ENCODE results near the gene ZBTB40. TPM values are rescaled to one million over a fixed set of nuclear protein-coding genes. Genes with fewer than 3 reads are reported as not detected.

Gene ZBTB40
- total and polyA plus RNA-seq, 8 donors, result 2.1 to 39.3 (median 14.0) TPM

DNA sequence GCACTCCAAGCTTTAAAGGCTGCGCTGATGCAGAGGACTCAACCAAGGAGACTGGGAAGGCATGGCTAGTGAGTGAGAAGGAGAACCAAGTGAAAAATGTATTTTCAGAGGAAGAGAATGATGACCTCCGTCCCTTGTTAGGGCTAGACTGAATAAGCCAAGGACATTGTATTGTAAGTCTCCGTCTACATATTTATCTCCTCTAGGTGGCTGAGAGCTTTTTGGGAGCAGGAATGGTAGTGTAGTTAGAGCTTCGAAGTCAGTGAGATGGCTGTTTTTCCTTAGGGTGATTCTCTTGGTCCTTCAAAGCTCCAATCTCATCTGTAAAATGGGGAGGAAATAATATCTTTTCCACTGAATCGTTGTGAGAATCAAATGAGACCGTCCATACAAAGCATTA lies 37.6 kb downstream of the ZBTB40 start:
- whole genome bisulfite sequencing, 5 donors, result 90 to 96% (median 95%) methylated on average over 6 of the region's 6 CpGs
- Histone ChIP-seq H3K36me3 (peaks cover 6 to 48% (median 44%) of the 10 kb centered on the region in 4 donors), H3K4me1 (peaks cover 4 to 25% (median 9%) of the 10 kb centered on the region in 4 donors), H3K9me3 (peaks cover 0 to 7% (median 2%) of the 10 kb centered on the region in 4 donors), H3K4me3 (no peak overlapping the region), H3K27me3 (no peaks in the 10 kb centered on the region), H3K27ac (no peak overlapping the region)
- intact Hi-C loops (cut with DNase I; ENCODE audit: low total_unique reads), result no loop called here
- DNase-seq, result no peak
- TF ChIP-seq POLR2A (IDR thresholded peaks at IDR 0.05) (no peak), POLR2AphosphoS5 (IDR thresholded peaks at IDR 0.05) (no peak), EP300 (IDR thresholded peaks at IDR 0.05) (no peak)
- TF ChIP-seq, protein P1, sequence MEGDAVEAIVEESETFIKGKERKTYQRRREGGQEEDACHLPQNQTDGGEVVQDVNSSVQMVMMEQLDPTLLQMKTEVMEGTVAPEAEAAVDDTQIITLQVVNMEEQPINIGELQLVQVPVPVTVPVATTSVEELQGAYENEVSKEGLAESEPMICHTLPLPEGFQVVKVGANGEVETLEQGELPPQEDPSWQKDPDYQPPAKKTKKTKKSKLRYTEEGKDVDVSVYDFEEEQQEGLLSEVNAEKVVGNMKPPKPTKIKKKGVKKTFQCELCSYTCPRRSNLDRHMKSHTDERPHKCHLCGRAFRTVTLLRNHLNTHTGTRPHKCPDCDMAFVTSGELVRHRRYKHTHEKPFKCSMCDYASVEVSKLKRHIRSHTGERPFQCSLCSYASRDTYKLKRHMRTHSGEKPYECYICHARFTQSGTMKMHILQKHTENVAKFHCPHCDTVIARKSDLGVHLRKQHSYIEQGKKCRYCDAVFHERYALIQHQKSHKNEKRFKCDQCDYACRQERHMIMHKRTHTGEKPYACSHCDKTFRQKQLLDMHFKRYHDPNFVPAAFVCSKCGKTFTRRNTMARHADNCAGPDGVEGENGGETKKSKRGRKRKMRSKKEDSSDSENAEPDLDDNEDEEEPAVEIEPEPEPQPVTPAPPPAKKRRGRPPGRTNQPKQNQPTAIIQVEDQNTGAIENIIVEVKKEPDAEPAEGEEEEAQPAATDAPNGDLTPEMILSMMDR (IDR thresholded peaks at IDR 0.05), result no peak

DNA sequence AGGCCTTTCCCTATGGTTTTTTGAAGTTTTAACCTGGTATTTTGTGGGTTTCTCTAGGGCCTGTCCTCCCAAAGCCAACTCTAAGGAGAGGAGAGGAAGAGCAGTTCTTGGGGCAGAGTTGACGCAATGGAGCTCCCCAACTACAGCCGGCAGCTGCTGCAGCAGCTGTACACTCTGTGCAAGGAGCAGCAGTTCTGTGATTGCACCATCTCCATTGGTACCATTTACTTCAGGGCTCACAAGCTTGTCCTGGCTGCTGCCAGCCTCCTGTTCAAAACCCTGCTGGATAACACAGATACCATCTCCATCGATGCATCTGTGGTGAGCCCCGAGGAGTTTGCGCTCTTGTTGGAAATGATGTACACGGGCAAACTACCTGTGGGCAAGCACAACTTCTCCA lies 38.2 kb downstream of the ZBTB40 start:
- Histone ChIP-seq H3K4me3 (no peak overlapping the region), H3K36me3 (peaks cover 6 to 53% (median 44%) of the 10 kb centered on the region in 4 donors), H3K9me3 (peaks cover 0 to 2% (median 0%) of the 10 kb centered on the region in 4 donors), H3K27ac (no peak overlapping the region), H3K27me3 (no peaks in the 10 kb centered on the region), H3K4me1 (peaks cover 4 to 25% (median 9%) of the 10 kb centered on the region in 4 donors)
- intact Hi-C loops (cut with DNase I; ENCODE audit: low total_unique reads), result no loop called here
- whole genome bisulfite sequencing, 5 donors, result 82 to 96% (median 91%) methylated on average over 6 of the region's 6 CpGs
- DNase-seq, result no peak
- TF ChIP-seq POLR2AphosphoS5 (IDR thresholded peaks at IDR 0.05), result no peak
- TF ChIP-seq EP300 (IDR thresholded peaks at IDR 0.05), result no peak
- TF ChIP-seq, protein P1 (IDR thresholded peaks at IDR 0.05), result no peak
- TF ChIP-seq POLR2A (IDR thresholded peaks at IDR 0.05), result no peak

DNA sequence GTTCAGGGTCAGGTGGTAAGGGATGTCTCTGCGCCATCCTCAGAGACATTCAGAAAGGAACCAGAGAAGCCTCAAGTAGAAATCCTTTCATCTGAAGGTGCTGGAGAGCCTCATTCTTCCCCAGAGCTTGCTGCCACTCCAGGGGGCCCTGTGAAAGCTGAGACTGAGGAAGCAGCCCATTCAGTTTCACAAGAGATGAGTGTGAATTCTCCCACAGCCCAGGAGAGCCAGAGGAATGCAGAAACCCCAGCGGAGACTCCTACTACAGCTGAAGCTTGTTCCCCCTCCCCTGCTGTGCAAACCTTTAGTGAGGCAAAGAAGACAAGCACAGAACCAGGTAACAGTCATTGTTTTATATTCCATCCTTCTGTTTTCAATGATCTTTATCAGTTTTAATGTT lies 38.7 kb downstream of the ZBTB40 start:
- intact Hi-C loops (cut with DNase I; ENCODE audit: low total_unique reads), result no loop called here

DNA sequence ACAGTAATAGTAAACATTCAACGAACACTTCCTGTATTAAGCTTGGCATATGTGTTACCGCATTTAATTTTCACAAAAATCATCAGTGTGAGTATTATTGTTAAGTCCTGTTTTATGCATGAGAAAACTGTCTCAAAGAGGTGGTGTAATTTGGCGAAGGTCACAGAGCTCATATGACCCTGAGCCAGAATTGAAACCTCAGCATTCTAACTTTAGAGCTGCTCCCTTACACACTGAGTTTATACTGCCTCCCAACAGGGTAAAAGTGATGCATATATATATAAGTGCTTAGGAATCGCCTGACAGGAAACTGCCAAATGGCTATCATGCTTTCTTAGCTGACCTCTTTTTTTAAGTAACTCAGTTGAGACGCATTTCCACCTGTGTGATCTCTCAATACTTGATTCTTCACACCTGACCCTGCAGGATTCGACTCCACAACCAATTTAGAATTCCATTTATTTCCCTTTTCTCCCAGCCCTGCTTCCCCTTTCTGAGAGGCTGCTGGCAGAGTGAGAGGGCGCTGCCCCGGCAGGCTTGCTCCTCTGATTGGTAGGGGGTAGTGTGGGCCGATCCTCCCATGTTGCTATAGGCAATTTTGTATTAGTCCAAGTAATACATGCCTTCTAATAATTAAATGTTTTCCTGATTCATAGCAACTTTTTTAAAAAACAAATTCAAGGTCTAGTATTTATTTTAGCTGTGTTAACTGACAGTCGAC lies 40.5 kb downstream of the ZBTB40 start:
- no peak for DNase-seq
- intact Hi-C loops (cut with DNase I; ENCODE audit: low total_unique reads), result no loop called here
- 84 to 93% (median 89%) methylated on average over 10 of the region's 10 CpGs for WGBS, 5 donors
- H3K4me3 ChIP-seq, result no peak overlapping the region
- peaks cover 0 to 17% (median under 1%) of the 10 kb centered on the region in 4 donors for H3K4me1 ChIP-seq
- TF ChIP-seq, protein P1 (IDR thresholded peaks at IDR 0.05), result no peak
- TF ChIP-seq EP300 (IDR thresholded peaks at IDR 0.05) (no peak), POLR2AphosphoS5 (IDR thresholded peaks at IDR 0.05) (no peak), POLR2A (IDR thresholded peaks at IDR 0.05) (no peak)
- peaks cover 6 to 72% (median 54%) of the 10 kb centered on the region in 4 donors for H3K36me3 ChIP-seq
- H3K9me3 ChIP-seq, result no peaks in the 10 kb centered on the region
- H3K27ac ChIP-seq, result no peak overlapping the region
- no peaks in the 10 kb centered on the region for H3K27me3 ChIP-seq

More for the DNA sequence above, 38.7 kb downstream of the ZBTB40 start:
- no peak for DNase-seq
- WGBS, 5 donors, result 91 to 97% (median 94%) methylated on average over 2 of the region's 2 CpGs
- H3K36me3 ChIP-seq, result peaks cover 6 to 58% (median 44%) of the 10 kb centered on the region in 4 donors
- H3K27ac ChIP-seq, result no peak overlapping the region
- H3K4me3 ChIP-seq, result no peak overlapping the region
- no peaks in the 10 kb centered on the region for H3K27me3 ChIP-seq
- H3K9me3 ChIP-seq, result no peaks in the 10 kb centered on the region
- peaks cover 4 to 25% (median 9%) of the 10 kb centered on the region in 4 donors for H3K4me1 ChIP-seq
- TF ChIP-seq, protein P1 (IDR thresholded peaks at IDR 0.05), result no peak
- TF ChIP-seq EP300 (IDR thresholded peaks at IDR 0.05) (no peak), POLR2AphosphoS5 (IDR thresholded peaks at IDR 0.05) (no peak), POLR2A (IDR thresholded peaks at IDR 0.05) (no peak)
